Measurements from ENCODE around the gene ASPHD2.

ASPHD2 gene

GRCh38 chr22:26445577-26446275, 16.7 kb downstream of the ASPHD2 start:
- DNase-seq (ENCODE audit: low read depth in 3 of 3), result no peak

- no peak for DNase-seq (ENCODE audit: low read depth in 3 of 3)
These were observed 17.9 kb downstream of the ASPHD2 start for GRCh38 chr22:26446808-26447515.

GRCh38 chr22:26447584-26448329, 18.7 kb downstream of the ASPHD2 start:
- no peak for DNase-seq (ENCODE audit: low read depth in 3 of 3)

DNA sequence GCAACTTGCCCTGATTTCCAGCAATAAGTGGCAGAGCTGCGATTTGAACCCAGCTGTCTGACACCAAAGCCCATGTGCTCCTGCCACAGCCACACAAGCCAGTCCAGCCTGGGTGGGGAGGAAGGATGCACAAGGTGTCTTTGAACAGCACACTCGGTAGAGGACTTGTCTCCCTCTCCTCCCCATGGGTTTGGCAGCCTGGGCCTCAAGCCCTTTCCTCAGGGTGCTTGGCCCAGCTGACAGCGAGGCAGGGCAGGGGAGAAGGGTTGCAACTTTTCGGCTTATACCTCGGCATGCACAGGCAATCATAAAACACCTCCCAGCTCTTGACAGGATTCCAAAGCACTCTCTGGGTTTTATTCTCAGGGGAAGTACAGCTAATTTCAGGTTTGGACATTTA, 19.3 kb downstream of the ASPHD2 start:
- DNase-seq (ENCODE audit: low read depth in 3 of 3), result no peak

DNA sequence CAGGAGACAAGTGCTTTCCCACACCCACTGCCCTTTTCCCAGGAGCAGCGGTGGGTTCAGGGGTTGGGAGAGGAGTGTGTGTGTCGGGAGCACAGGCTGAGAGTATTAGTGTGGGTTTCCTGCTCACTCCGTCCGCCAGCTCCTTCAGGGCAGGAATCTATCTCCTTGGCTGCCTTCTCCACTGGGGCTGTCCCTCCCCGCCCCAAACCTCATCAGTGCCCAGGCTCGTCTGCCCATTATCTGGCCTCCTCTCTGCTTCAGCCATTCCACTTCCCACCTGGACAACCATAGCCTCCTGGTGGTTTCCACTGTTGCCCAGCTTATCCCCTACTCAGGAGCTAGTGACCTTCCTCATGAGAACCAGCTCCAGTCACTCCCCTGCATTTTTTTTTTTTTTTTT, 19.9 kb downstream of the ASPHD2 start:
- no peak for DNase-seq (ENCODE audit: low read depth in 3 of 3)

DNA sequence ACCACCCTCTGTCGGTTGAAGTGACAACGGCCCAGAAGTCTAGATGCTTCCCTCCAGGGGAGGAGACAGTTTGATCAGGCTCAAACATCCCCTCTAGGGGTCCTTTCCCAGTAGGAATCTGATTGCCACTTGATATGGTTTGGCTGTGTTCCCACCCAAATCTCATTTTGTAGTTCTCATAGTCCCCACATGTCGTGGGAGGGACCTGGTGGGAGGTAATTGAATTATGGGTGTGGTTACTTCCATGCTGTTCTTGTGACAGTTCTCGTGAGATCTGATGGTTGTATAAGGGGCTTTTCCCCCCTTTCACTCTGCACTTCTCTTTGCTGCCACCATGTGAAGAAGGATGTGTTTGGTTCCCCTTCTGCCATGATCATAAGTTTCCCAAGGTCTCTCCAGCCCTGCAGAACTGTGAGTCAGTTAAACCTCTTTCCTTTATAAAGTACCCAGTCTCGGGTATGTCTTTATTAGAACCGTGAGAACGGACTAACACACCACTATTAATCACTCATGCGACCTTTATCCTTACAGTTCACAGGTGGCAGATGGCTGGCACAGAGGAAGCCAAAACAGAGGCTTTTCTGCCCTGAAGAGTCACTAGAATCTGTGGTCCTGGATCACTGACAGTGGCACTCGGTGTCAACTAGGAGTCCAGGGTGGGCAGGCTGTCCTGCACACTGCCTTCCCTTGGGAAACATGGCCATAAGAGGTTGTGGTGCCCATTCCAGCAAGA, 21.6 kb downstream of the ASPHD2 start:
- DNase-seq (ENCODE audit: low read depth in 3 of 3), result no peak

DNA sequence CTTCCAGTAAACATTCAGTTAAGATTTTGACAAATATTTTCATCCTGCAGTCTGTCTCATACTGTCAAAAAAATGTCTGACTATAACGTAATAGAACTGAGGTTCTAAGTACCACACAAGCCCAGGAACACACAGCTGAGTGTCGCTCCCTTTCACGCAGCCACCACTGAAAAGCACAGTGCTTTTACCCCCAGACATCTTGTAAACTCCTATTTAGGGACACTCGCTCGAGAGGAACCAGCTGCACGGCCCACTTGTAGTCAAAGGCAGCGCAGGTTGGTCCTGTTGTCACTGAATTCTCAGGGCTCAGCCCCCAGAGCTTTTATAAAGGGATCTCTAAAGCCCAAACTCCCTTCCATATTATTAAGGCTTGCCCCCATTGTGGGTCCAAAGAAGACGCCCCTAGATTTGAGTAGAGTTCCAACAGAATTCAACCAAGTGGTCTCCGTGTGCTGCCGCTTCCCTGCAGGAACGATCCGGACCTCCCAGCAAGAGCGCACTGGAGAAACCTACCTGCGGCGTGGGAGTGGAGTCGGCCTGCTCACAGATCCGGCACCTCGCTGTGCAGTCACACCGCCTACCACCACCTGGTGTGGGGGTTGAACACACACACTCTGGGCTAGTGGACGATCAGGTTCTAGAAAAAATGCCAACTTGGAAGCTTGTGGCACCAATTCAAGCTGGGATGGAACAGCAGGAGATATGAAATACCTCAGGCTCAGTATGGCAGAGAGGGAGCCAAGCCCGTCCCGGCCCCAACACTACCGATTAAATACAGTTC, 23.4 kb downstream of the ASPHD2 start:
- DNase-seq (ENCODE audit: low read depth in 3 of 3), result no peak

- DNase-seq (ENCODE audit: low read depth in 3 of 3), result no peak
These were observed 24.2 kb downstream of the ASPHD2 start for GRCh38 chr22:26453216-26453615.

- no peak for DNase-seq (ENCODE audit: low read depth in 3 of 3)
These were observed 24.9 kb downstream of the ASPHD2 start for GRCh38 chr22:26453812-26454500.

GRCh38 chr22:26457661-26458272, 28.7 kb downstream of the ASPHD2 start:
- DNase-seq (ENCODE audit: low read depth in 3 of 3), result no peak

DNA sequence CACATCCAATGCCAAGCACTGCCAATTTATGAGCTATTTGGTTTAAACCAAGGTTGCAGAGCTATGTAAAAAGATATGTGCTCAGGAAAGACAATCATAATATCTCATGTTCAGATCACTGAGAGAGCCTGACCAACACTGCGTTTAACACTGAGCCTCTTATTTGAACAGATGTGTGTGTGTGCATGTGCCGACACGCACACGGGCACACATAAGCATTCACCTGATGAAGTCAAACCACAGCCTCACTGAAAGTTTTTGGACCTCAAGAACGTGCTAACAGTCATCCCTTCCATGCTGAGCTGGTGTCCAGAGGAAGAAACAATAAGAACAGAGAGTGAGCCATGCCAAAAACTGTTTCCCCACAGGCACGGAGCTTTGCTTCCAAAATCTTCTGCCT, 31.1 kb downstream of the ASPHD2 start:
- no peak for DNase-seq (ENCODE audit: low read depth in 3 of 3)

- DNase-seq (ENCODE audit: low read depth in 3 of 3), result peak in 1 of 3 donors; percentile 19
These were observed 32.2 kb downstream of the ASPHD2 start for GRCh38 chr22:26461188-26461810.

DNA sequence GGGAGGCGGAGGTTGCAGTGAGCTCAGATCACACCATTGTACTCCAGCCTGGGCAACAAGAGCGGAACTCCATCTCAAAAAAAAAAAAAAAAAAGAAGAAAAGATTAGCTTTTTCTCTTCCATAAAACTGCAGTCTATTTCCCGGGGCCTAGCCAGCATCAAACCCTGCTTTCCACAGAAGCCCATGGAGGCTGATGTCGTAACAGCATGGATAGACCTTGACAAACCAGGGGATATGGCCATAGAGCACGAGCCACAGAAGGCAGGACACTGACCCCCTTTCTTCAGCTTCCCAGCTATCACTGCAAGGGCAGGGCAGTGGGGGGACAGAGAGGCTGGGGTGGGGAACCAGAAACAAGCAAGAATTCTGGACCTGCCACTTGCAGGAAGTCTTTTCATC, 33.0 kb downstream of the ASPHD2 start:
- no peak for DNase-seq (ENCODE audit: low read depth in 3 of 3)

GRCh38 chr22:26462641-26463040, 33.6 kb downstream of the ASPHD2 start:
- no peak for DNase-seq (ENCODE audit: low read depth in 3 of 3)

GRCh38 chr22:26463101-26463661, 34.1 kb downstream of the ASPHD2 start:
- no peak for DNase-seq (ENCODE audit: low read depth in 3 of 3)

- DNase-seq (ENCODE audit: low read depth in 3 of 3), result no peak
These were observed 34.6 kb downstream of the ASPHD2 start for GRCh38 chr22:26463688-26464087.

DNA sequence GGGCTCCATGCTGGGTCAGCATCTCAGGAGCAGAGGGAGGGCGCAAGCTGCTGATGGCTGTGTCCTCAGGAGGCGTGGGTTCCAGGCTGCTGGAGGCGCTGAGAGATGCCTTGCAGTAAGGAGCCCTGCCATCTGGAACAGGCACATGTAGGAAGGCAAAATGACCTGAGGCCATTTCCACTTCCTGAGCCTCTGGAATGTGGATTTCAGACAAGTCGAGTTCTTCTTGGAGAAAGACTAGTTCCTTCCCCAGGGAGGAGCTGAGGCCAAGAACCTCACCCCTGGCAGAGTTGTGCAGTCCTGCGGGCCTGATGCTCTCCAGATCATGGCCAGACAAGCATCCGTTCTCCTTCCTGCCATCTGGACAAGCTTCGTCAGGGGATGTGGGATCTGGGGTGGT, 35.3 kb downstream of the ASPHD2 start:
- DNase-seq (ENCODE audit: low read depth in 3 of 3), result no peak

DNA sequence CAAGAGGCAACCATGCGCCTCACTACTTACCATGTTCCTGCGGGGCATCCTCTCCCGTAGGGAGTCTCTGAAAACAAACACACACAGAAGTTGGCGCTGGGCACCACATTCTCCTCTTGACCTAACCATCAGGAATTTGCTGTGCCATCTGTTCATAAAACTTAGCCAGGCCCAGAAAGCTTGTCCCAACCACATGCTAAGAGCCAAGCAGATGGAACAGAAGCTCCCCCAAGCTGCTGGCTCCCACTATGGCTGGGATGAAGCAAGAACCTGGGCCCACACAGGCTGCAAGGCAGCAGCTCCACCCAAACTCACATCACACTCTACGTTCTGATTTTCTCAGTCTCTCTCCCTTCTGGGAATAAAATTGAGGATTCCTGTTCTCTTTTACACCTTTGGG, 37.1 kb downstream of the ASPHD2 start:
- no peak for DNase-seq (ENCODE audit: low read depth in 3 of 3)

DNA sequence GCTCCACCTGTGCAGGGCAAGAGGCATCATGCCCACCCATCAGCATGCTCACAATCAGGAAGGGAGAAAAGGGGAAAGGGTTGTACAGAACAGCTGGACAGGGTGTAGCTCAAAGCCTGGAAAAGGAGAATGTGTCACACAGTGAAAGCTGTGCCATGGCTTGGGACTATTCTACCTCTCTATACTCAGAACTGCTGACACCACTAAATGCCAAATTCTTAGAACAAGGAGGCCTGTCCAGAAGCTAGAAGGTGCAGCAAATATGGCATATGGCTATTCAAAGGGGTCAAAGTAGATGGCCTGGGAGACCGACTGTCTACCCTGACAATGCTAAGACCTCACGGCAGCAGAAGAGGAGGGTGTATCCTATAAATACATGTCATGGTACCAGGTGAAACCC, 41.7 kb downstream of the ASPHD2 start:
- no peak for DNase-seq (ENCODE audit: low read depth in 3 of 3)

DNA sequence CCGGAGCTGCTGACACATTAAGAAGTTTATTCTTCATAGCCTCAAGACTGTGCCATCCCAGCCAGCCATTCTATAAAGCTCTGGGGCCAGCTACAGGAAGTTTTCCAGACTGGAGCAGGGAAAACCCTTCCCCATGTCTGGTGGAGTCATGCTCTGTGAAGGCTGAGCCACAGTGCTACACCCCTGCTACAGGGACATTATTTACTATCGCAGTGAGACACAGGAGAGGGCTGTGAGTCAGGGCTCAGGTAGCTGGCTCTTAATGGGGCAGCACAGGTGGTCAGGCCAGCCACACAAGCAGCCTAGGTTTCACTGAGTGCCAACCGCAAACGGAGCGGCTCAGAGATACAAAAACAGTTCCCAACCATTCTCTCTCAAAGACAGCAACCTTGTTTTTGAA, 42.5 kb downstream of the ASPHD2 start:
- no peak for DNase-seq (ENCODE audit: low read depth in 3 of 3)

All from stimulated activated CD4-positive, alpha-beta T cell treated with anti-CD3 and anti-CD28 coated beads, TNF-alpha, amount 100 ng/mL, for 48 hours (primary cell).